Stimulated activated CD4-positive, alpha-beta T cell treated with anti-CD3 and anti-CD28 coated beads, Interleukin-1b, Interleukin-23, amount 100 ng/mL, for 24 hours (primary cell): Measurements from ENCODE around the gene COQ3.

Experiments used
- DNase-seq, 4 experiments: peaks; one replicate each; pipeline ENCODE4 v3.0.0-alpha.2; 2020; ENCODE audit warnings: low read depth in 4 of 4, low spot score in 1 of 4

The COQ3 gene

GRCh38 chr6:99334526-99335127 lies 59.4 kb downstream of the COQ3 start:
- no peak for DNase-seq

- DNase-seq = no peak
Measured at GRCh38 chr6:99333068-99333467, 60.9 kb downstream of the COQ3 start.

- DNase-seq = no peak
Measured at GRCh38 chr6:99331531-99331930, 62.5 kb downstream of the COQ3 start.

GRCh38 chr6:99330159-99330558 lies 63.8 kb downstream of the COQ3 start:
- DNase-seq = peak; percentile 15 to 39 (median 30)

GRCh38 chr6:99324996-99325395 lies 69.0 kb downstream of the COQ3 start:
- DNase-seq = no peak
